GM21619 (cell line): ENCODE data around the gene FAM234A.
"Not testable (repeated sequence)": the region's sequence is repeated elsewhere in the genome, so short reads cannot be mapped to it uniquely, and the experiment has no call there.

Experiments used
- ATAC-seq: cut with Tn5 transposase; IDR thresholded peaks from one replicate; pipeline ENCODE4 v1.9.1; 2021; ENCODE audit not compliant: unreplicated experiment

Gene FAM234A

DNA sequence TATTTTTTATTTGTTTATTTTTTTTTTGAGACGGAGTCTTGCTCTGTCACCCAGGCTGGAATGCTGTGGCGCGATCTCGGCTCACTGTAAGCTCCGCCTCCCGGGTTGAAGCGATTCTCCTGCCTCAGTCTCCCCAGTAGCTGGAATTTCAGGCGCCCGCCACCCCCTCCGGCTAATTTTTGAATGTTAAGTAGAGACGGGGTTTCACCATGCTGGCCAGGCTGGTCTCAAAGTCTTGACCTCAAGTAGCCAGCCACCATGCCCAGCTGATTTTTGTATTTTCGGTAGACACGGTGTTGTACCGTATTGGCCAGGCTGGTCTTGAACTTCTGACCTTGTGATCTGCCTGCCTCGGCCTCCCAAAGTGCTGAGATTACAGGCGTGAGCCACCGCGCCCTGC lies 4.3 kb upstream of the FAM234A start:
- ATAC-seq: not testable (repeated sequence)

DNA sequence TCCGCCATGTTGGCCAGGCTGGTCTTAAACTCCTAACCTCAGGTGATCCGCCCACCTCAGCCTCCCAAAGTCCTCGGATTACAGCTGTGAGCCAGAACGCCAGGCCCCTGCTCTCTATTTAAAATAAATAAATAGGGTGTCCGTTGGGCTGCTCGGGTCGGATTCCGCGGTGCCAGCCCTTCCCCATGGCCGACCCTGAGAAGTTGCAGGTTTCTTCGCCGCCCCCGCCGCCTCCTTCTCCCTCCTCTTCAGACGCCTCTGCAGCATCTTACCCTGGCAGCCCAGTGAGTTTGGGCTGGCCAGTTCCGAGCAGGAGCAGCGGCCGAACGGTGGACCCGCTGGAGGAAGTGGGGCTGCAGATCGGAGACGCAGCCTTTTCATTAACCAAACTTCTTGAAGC lies 3.7 kb upstream of the FAM234A start:
- ATAC-seq: no peak

DNA sequence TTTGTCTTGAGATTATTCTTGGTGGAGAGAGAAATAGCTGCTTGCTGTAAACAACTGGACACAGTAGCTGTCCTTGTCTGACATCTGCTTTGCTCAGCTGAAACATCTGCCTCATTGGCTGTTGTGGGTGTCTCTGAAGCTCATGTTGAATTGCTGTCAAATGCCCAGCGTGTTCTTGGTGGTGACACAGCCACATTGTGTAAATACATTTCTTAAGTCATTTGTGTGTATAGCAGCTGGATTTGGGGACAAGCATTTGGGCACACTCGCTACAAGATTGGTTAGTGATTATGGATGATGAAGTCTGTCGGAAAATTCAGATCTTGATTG lies 5.3 kb downstream of the FAM234A start:
- no peak for ATAC-seq

DNA sequence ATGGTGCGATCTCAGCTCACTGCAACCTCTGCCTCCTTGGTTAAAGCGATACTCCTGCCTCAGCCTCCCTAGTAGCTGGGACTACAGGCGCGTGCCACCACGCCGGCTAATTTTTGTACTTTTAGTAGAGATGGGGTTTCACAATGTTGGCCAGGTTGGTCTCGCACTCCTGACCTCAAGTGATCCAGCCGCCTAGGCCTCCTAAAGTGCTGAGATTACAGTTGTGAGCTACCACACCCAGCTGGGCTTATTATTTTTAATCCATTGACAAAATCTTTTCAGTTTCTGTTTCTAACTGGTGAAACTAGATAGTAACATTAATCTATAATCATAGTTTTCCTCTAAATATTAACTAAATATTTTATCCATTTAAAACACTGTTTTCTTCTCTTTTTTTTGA lies 5.9 kb downstream of the FAM234A start:
- ATAC-seq: no peak

DNA sequence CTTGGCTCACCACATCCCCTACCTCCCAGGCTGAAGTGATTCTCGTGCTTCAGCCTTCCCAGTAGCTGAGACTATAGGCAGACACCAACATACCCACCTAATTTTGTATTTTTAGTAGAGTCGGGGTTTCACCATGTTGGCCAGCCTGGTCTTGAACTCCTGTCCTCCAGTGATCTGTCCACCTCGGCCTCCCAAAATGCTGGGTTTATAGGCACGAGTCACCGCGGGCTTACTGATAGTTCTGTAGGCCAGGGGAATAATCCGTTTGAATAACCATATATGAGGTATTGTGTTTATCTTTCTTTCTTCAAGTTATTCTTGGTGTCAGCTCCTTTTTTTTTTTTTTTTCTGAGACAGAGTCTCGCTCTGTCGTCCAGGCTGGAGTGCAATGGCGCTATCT lies 7.7 kb downstream of the FAM234A start:
- no peak for ATAC-seq

DNA sequence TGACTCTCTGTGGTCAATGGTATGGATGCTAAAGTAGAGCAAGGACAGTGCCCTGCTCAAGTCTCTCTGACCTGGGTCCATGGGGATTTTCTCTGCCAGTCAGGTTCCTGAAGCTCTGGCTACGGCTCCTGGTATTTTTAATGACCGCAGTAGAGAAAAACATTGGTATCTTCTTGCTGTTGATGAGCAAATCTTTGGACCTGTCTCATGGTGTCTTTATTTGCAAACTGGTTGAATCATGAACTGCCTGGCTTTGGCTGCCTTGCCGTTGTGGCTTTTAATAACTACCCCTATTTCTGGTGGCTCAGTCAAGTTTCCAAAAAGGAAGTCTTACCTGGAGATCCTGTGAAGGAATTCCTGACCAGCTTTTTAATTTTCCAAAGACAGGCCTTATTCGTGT lies 8.7 kb downstream of the FAM234A start:
- no peak for ATAC-seq

DNA sequence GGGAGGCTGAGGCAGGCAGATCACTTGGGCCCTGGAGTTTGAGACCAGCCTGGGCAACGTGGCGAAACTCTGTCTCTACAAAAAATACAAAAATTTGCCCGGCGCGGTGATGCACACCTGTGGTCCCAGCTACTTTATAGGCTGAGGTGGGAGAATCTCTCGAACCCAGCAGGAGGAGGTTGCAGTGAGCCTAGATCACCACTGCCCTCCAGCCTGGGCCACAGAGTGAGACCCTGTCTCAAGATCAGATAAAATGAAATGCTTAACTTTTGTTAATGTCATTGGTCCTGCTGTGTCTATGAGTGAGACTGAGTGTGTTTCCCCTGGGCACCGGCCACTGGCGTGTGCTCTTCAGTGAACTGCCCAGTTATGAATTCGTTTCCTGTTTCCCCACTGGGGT lies 10.5 kb downstream of the FAM234A start:
- no peak for ATAC-seq

DNA sequence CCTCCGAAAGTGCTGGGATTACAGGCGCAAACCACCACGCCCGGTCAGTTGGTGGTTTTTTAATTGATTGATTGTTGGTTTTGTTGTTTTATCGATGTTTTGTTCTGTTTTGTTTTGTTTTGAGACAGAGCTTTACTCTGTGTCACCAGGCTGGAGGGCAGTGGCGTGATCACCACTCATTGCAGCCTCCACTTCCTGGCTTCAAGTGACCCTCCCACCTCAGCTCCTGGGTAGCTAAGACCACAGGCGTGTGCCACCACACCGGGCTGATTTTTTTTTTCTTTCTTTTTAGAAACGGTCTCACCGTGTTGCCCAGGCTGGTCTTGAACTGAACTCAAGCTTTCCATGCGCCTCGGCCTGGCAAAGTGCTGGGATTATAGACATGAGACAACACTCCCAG lies 12.4 kb downstream of the FAM234A start:
- ATAC-seq: no peak

DNA sequence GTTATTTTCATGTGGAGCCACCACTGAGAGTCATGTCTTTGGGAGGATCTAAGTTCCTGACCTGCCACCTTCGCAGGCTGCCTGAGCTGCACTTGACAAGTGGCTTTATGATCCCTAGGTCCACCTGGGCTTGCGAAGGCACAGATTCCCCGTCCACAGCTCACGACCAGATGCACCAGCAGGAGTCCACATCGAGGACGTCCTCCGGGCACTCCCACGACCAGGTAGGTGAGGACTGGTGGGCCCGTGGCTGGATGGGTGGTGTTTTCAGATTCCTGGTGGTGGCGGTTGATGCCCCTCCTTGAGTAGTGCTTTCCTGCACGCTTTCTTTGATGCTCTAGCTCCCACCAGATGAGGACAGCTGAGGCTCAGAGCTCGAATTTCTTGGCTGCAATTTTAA lies 14.8 kb downstream of the FAM234A start:
- no peak for ATAC-seq

DNA sequence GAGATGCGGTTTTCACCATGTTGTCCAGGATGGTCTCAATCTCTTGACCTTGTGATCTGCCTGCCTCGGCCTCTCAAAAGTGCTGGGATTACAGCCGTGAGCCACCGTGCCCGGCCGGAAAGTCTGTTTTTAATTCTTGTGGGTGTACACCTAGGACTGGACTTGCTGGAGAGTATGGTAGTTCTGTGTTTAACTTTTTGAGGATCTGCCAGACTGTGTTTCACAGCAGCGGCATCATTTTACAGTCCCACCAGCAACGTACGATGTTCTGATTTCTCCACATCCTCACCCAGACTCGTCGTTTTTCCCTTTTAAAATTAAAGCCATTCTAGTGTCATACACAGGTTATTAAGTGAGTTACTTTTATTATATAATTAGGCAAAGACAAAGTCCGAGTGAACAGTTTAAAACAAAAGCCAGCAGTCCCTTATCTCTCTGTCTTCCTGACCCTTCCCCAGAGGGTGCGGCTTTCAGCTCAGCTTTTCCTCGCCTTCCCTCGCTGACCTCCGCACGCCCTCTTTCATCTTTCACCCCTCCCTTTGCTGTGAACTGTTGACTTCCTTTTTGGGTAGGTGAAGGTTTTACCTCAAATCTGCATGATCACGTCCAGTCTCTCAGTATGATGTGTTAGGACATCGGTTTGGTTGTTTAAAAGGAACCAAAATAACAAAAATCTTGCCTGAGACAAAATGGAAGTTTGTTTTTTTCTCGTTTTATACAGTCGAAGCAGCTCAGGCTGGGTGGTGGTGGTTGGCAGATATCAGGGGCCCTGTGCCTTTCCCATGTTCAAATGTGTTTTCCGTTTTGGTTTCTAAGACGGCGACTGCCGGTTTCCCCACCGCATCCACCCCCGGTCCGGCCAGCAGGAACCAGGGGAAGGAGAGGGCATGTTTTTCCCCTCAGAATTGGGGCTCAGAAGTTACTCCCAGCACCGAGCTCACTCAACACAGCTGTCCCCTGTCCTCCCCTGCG lies 18.0 kb downstream of the FAM234A start:
- no peak for ATAC-seq

DNA sequence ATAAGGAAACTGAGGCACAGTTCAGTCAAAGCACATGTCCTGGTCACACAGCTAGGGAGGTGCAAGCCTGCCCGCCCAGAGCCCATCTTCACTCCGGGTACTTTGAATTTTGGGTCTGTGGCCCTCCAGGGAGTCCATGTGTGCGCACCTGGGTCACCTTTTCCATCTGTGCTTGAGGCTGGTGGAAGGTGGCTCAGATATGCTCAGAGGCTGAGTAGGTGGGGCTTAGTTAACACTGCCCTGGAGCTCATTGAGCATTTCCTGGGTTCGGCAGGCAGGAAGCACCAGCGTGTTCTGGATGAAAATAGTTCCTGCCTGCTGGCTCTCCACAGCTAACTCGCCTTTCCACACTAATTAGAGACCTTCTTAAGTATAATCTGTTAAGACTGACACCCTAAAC lies 19.2 kb downstream of the FAM234A start:
- no peak for ATAC-seq

DNA sequence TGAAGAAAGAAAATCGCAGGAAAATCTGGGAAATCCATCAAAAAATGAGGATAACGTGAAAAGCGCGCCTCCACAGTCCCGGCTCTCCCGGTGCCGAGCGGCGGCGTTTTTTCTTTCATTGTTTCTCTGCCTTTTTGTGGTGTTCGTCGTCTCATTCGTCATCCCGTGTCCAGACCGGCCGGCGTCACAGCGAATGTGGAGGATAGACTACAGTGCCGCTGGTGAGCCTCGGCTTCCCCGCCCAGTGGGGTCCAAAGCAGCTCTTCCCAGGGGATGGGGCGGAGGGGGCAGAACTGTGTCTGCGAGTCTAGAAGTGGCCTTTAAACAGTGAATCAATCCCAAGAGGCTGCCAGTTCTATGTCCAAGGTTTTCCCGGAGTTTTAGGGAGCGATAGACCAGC lies 19.8 kb downstream of the FAM234A start:
- ATAC-seq: no peak

DNA sequence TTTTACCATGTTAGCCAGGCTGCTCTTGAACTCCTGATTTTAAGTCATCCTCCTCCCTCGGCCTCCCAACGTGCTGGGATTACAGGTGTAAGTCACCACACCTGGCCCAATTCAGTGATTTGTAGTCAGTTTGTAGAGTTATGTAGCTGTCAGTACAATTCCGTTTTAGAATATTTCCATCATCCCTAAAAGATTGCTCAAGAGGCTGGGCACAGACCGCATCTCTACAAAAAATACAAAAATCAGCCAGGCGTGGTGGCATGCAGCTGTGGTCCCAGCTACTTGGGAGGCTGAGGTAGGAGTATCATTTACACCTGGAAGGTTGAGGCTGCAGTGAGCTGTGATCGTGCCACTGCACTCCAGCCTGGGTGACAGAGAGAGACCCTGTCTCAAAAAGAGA lies 20.6 kb downstream of the FAM234A start:
- no peak for ATAC-seq

DNA sequence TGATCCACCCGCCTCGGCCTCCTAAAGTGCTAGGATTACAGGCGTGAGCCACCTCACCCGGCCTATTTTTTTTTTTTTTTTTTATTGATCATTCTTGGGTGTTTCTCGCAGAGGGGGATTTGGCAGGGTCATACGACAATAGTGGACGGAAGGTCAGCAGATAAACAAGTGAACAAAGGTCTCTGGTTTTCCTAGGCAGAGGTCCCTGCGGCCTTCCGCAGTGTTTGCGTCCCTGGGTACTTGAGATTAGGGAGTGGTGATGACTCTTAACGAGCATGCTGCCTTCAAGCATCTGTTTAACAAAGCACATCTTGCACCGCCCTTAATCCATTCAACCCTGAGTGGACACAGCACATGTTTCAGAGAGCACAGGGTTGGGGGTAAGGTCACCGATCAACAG lies 23.5 kb downstream of the FAM234A start:
- not testable (repeated sequence) for ATAC-seq

DNA sequence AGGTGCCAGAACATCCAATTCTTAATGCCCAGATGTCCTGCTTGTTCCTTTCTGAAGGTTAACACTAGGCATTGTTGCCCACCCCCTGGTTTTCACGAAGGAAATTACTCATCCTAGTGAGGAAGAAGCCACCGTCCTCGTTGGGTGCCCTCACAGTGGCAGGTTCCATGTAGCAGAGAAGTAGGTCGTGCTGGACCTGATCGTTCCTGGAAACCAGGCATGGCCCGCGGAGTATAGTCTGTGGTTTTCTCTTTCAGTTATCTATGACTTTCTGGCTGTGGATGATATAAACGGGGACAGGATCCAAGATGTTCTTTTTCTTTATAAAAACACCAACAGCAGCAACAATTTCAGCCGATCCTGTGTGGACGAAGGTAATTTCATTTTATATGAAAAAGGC lies 24.6 kb downstream of the FAM234A start:
- ATAC-seq: no peak

DNA sequence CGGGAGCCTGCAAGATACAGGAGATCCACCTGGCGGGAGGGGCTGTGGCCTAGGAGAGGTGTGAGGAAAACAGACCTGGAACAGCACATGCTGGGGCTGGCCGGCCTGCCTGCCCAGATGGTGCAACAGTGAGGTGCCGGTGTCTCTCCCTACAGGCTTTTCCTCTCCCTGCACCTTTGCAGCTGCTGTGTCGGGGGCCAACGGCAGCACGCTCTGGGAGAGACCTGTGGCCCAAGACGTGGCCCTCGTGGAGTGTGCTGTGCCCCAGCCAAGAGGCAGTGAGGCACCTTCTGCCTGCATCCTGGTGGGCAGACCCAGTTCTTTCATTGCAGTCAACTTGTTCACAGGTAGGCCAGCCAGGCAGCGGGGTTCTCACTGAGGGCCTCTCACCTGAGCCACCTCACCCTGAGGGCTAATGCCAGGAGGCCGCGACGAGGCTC lies 25.2 kb downstream of the FAM234A start:
- no peak for ATAC-seq

DNA sequence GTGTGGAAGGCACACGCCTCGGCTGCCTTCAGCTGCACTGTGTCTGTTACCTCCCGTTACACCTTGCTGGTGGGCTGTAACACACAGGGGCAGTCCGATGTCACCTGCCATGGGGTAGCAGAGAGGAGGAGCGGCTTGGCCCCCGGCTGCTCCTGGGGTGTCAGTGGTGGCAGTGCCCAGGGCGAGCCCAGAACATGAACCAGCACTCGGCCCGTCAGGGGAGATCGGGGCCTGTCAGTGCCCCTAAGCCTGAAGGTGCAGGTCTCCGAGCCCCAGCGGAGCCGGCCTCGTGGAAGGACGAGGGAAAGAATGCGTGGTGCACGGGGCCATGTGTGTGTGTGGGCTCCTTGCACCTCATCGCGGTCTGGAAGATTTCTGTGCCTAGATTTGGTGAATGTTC lies 25.7 kb downstream of the FAM234A start:
- ATAC-seq: no peak

DNA sequence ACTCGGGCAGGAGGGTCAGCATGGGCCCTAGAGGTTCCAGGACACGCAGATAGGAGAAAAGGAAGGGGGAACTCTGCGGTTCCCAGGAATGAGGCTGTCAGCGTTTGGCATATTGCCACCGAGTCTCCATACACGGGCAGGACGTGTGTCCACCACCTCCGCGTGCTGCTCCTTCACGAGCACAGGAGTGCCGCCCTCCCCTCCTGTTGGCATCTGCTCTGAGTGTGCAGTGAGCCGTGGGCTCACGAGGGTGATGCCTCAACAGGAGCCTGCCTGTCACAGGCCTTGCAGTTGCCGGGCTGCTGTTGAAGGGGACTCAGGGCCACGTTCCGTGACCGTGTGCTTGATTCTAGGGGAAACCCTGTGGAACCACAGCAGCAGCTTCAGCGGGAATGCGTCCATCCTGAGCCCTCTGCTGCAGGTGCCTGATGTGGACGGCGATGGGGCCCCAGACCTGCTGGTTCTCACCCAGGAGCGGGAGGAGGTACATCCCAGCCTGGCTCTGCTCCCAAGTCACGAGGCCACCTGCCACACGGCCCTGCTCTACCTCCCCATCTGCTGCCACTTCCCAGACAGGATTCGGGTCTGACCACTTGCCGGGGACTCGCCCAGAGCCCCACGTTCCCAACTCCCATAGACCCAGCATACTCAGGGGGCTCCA lies 26.5 kb downstream of the FAM234A start:
- no peak for ATAC-seq

DNA sequence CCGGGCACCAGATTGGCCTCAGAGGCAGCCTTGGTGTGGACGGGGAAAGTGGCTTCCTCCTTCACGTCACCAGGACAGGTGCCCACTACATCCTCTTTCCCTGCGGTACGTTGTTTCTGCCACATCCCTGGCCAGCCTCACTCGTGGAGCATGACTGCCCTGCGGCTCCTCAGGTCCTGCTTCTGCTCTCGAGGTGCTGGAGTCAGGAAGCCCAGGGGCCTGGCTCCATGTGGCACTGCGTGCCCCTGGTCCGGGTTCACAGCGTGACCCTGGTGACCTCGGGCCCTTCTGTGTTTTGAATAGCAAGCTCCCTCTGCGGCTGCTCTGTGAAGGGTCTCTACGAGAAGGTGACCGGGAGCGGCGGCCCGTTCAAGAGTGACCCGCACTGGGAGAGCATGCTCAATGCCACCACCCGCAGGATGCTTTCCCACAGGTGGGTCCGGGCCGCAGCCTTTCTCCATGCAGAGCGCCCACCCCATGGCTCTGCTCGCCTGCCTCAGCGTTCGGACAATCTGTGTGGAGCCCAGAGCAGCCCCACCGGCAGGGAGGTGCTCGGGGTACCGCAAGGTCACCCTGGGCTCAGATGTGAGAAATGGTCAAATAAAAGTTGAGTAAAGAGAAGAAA lies 27.6 kb downstream of the FAM234A start:
- ATAC-seq: no peak

DNA sequence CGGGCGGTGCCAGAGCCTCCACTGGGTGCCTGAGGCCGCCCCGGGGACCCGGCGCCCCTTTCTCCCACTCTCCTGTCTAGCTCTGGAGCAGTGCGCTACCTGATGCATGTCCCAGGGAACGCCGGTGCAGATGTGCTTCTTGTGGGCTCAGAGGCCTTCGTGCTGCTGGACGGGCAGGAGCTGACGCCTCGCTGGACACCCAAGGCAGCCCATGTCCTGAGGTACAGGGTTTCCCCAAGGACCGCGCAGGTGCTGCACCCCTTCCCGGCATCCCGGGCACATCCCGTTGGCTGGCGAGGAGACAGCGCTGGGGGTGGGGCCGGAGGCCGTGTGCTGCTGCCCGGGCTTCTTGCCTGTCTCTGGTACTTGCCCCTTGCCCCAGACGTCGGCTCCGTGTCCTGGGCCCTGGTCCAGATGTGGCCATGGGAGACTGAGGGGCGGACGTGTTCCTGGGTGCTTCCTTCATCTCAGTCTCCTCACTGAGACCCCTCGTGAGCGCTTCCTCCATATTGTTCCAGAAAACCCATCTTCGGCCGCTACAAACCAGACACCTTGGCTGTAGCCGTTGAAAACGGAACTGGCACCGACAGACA lies 28.7 kb downstream of the FAM234A start:
- no peak for ATAC-seq

DNA sequence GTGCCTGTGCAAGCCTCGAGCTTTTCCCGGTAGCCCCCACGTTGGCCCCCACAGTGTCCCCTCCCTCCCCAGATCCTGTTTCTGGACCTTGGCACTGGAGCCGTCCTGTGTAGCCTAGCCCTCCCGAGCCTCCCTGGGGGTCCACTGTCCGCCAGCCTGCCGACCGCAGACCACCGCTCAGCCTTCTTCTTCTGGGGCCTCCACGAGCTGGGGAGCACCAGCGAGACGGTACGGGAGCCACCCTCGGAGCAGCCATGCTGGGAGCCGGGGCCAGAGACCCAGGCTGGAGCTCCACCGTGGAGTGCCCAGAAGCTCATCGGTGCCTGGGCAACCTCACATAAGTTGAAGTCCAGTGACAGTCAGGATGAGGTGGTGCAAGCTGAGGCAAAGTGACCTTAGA lies 29.3 kb downstream of the FAM234A start:
- no peak for ATAC-seq
